ENCODE results near the gene ATG5.

The ATG5 gene

GRCh38 chr6:106257195-106257594 is 68.4 kb downstream of the ATG5 start:
- Histone ChIP-seq H3K27me3 (ENCODE audit: insufficient read depth, low read depth) (no peaks in the 10 kb centered on the region), H3K79me2 (ENCODE audit: insufficient read depth, low read depth) (no peaks in the 10 kb centered on the region), H3K4me3 (IDR thresholded peaks at IDR 0.05; ENCODE audit: insufficient read depth, low read depth, low read length) (no peak overlapping the region), H3K9ac (no peak overlapping the region), H3K4me2 (no peak overlapping the region), H3K27ac (no peak overlapping the region), H4K20me1 (ENCODE audit: insufficient read depth) (no peaks in the 10 kb centered on the region), H3K36me3 (ENCODE audit: insufficient read depth) (no peaks in the 10 kb centered on the region), H3K4me1 (ENCODE audit: low read depth, poor library complexity, severe bottlenecking) (peaks cover 26% of the 10 kb centered on the region), H2AFZ (ENCODE audit: low read depth) (no peak overlapping the region)
- no peak for TF ChIP-seq CTCF (conservative IDR thresholded peaks at IDR 0.05; ENCODE audit: low read depth, low read length)

- no peaks in the 10 kb centered on the region for H3K79me2 ChIP-seq (ENCODE audit: insufficient read depth, low read depth)
- H2AFZ ChIP-seq (ENCODE audit: low read depth), result no peak overlapping the region
- no peaks in the 10 kb centered on the region for H3K36me3 ChIP-seq (ENCODE audit: insufficient read depth)
- H3K4me2 ChIP-seq, result no peak overlapping the region
- no peak overlapping the region for H3K4me3 ChIP-seq (IDR thresholded peaks at IDR 0.05; ENCODE audit: insufficient read depth, low read depth, low read length)
- H3K27me3 ChIP-seq (ENCODE audit: insufficient read depth, low read depth), result no peaks in the 10 kb centered on the region
- TF ChIP-seq CTCF (conservative IDR thresholded peaks at IDR 0.05; ENCODE audit: low read depth, low read length), result no peak
- H4K20me1 ChIP-seq (ENCODE audit: insufficient read depth), result no peaks in the 10 kb centered on the region
- peaks cover 32% of the 10 kb centered on the region for H3K4me1 ChIP-seq (ENCODE audit: low read depth, poor library complexity, severe bottlenecking)
- no peak overlapping the region for H3K9ac ChIP-seq
- no peak overlapping the region for H3K27ac ChIP-seq
Measured at GRCh38 chr6:106256201-106256968, 69.2 kb downstream of the ATG5 start.

GRCh38 chr6:106255306-106255705 is 70.3 kb downstream of the ATG5 start:
- H3K4me1 ChIP-seq (ENCODE audit: low read depth, poor library complexity, severe bottlenecking), result peaks cover 41% of the 10 kb centered on the region
- H3K27ac ChIP-seq, result no peak overlapping the region
- no peaks in the 10 kb centered on the region for H3K79me2 ChIP-seq (ENCODE audit: insufficient read depth, low read depth)
- H3K36me3 ChIP-seq (ENCODE audit: insufficient read depth), result no peaks in the 10 kb centered on the region
- TF ChIP-seq CTCF (conservative IDR thresholded peaks at IDR 0.05; ENCODE audit: low read depth, low read length), result no peak
- no peak overlapping the region for H3K4me3 ChIP-seq (IDR thresholded peaks at IDR 0.05; ENCODE audit: insufficient read depth, low read depth, low read length)
- H3K9ac ChIP-seq, result no peak overlapping the region
- no peaks in the 10 kb centered on the region for H3K27me3 ChIP-seq (ENCODE audit: insufficient read depth, low read depth)
- H2AFZ ChIP-seq (ENCODE audit: low read depth), result no peak overlapping the region
- no peaks in the 10 kb centered on the region for H4K20me1 ChIP-seq (ENCODE audit: insufficient read depth)
- H3K4me2 ChIP-seq, result no peak overlapping the region

- Histone ChIP-seq H3K36me3 (ENCODE audit: insufficient read depth) (no peaks in the 10 kb centered on the region), H3K79me2 (ENCODE audit: insufficient read depth, low read depth) (no peaks in the 10 kb centered on the region), H3K4me1 (ENCODE audit: low read depth, poor library complexity, severe bottlenecking) (peaks cover 48% of the 10 kb centered on the region), H3K27ac (no peak overlapping the region), H2AFZ (ENCODE audit: low read depth) (no peak overlapping the region), H3K9ac (no peak overlapping the region), H4K20me1 (ENCODE audit: insufficient read depth) (no peaks in the 10 kb centered on the region), H3K4me2 (no peak overlapping the region), H3K27me3 (ENCODE audit: insufficient read depth, low read depth) (no peaks in the 10 kb centered on the region), H3K4me3 (IDR thresholded peaks at IDR 0.05; ENCODE audit: insufficient read depth, low read depth, low read length) (no peak overlapping the region)
- no peak for TF ChIP-seq CTCF (conservative IDR thresholded peaks at IDR 0.05; ENCODE audit: low read depth, low read length)
Measured at GRCh38 chr6:106254636-106255035, 70.9 kb downstream of the ATG5 start.

Measured in KMS-11 (cell line).